ENCODE measurements around the gene LDB3.
A peak's percentile ranks its signal among the peaks of the same experiment; 100 is the strongest.

DNA sequence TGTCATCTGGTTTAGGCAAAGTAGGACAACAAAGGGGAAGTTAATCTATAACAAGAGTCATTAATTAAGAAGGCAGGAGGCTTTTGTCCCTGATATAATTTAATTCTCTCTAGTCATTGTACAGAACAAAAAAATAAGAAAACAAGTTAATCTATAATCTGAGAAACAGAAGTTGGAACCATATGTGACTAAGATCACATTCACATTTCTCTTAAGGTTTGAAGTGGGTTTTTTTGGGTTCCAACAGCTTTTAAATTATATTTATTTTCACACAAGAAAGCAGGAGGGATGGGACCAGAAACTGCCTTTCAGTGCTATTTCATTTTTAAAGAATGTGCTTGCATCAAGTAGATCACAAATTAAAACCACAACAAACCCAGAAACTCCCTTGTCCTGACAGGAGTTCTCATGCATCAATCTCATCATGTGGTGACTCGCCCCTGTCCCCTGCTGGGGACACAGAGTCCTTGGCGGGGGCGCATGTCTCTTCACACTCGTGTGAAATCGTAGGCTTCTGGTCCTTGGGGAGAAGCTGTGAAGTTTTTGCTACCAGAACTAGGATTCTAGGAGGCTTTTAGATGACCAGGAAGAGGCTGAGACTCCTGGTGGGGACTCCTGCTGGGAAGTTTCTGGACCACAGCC, 24.0 kb upstream of the LDB3 start:
- no peak for TF ChIP-seq POLR2A (IDR thresholded peaks at IDR 0.05)
- TF ChIP-seq, protein P1, sequence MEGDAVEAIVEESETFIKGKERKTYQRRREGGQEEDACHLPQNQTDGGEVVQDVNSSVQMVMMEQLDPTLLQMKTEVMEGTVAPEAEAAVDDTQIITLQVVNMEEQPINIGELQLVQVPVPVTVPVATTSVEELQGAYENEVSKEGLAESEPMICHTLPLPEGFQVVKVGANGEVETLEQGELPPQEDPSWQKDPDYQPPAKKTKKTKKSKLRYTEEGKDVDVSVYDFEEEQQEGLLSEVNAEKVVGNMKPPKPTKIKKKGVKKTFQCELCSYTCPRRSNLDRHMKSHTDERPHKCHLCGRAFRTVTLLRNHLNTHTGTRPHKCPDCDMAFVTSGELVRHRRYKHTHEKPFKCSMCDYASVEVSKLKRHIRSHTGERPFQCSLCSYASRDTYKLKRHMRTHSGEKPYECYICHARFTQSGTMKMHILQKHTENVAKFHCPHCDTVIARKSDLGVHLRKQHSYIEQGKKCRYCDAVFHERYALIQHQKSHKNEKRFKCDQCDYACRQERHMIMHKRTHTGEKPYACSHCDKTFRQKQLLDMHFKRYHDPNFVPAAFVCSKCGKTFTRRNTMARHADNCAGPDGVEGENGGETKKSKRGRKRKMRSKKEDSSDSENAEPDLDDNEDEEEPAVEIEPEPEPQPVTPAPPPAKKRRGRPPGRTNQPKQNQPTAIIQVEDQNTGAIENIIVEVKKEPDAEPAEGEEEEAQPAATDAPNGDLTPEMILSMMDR (IDR thresholded peaks at IDR 0.05) = peak; percentile 21 to 26
- TF ChIP-seq EP300 (IDR thresholded peaks at IDR 0.05) = no peak
- peak in 2 of 3 donors; percentile 45 to 93 for TF ChIP-seq POLR2AphosphoS5 (IDR thresholded peaks at IDR 0.05)
